GM23338 (cell line): ENCODE results near the gene SH3RF3. TPM values are rescaled to one million over a fixed set of nuclear protein-coding genes. Genes with fewer than 3 reads are reported as not detected.

Experiments
- ATAC-seq: fragments of 200-7000 bp; cut with Tn5 transposase; 3 replicates; pipeline ENCODE4 v1.9.1; 2020
- DNase-seq: peaks from one replicate; pipeline ENCODE4 v3.0.0-alpha.2; 2015; ENCODE audit warnings: low spot score
- H2AFZ ChIP-seq: fragments of 200-600 bp; sonication (generic); 2 replicates; pipeline ENCODE4 v1.8.0; 2016; ENCODE audit warnings: antibody characterized with exemption, mild to moderate bottlenecking, moderate library complexity
- H3F3A ChIP-seq: fragments of 200-600 bp; sonication (generic); replicated peaks from 2 replicates; pipeline ENCODE4 v1.8.0; 2017; ENCODE audit warnings: antibody characterized with exemption, mixed run types, low read depth
- H3K27ac ChIP-seq: fragments of 200-600 bp; sonication (generic); 2 replicates; pipeline ENCODE4 v1.6.1; 2016; ENCODE audit warnings: low read depth
- H3K27me3 ChIP-seq: fragments of 200-600 bp; sonication (generic); 2 replicates; pipeline ENCODE4 v1.8.0; 2016; ENCODE audit warnings: mild to moderate bottlenecking, mixed run types, moderate library complexity; ENCODE audit not compliant: insufficient read depth
- H3K36me3 ChIP-seq: fragments of 200-600 bp; sonication (generic); 2 replicates; pipeline ENCODE4 v1.8.0; 2016; ENCODE audit warnings: mild to moderate bottlenecking; ENCODE audit not compliant: insufficient read depth
- H3K4me1 ChIP-seq: fragments of 200-600 bp; sonication (generic); 2 replicates; pipeline ENCODE4 v1.8.0; 2016; ENCODE audit warnings: mild to moderate bottlenecking, moderate library complexity; ENCODE audit not compliant: insufficient read depth
- H3K4me2 ChIP-seq: fragments of 200-600 bp; sonication (generic); 2 replicates; pipeline ENCODE4 v1.7.1; 2017; ENCODE audit warnings: mixed run types
- H3K4me3 ChIP-seq: fragments of 200-600 bp; sonication (generic); 2 replicates; pipeline ENCODE4 v1.6.1; 2016; ENCODE audit warnings: mixed run types
- H3K79me2 ChIP-seq: fragments of 200-600 bp; sonication (generic); replicated peaks from 2 replicates; pipeline ENCODE4 v1.8.0; 2017; ENCODE audit warnings: mild to moderate bottlenecking; ENCODE audit not compliant: insufficient read depth
- H3K9me2 ChIP-seq: fragments of 200-600 bp; sonication (generic); 2 replicates; pipeline ENCODE4 v1.8.0; 2017; ENCODE audit not compliant: insufficient read depth
- H4K20me1 ChIP-seq: fragments of 200-600 bp; sonication (generic); replicated peaks from 2 replicates; pipeline ENCODE4 v1.8.0; 2017; ENCODE audit warnings: mild to moderate bottlenecking; ENCODE audit not compliant: insufficient read depth
- H3K27ac Mint-ChIP-seq: 2 replicates; pipeline ENCODE4 v1.8.0; 2020; ENCODE audit warnings: inconsistent platforms, mild to moderate bottlenecking, moderate library complexity, mixed read lengths
- H3K27me3 Mint-ChIP-seq: 3 replicates; pipeline ENCODE4 v1.8.0; 2022; ENCODE audit warnings: low read depth, mild to moderate bottlenecking, moderate library complexity, mixed read lengths, inconsistent platforms; ENCODE audit not compliant: insufficient read depth, poor library complexity
- H3K36me3 Mint-ChIP-seq: 3 replicates; pipeline ENCODE4 v1.8.0; 2021; ENCODE audit warnings: low read depth, mild to moderate bottlenecking, inconsistent platforms, moderate library complexity, mixed read lengths
- H3K4me1 Mint-ChIP-seq: 3 replicates; pipeline ENCODE4 v1.8.0; 2020; ENCODE audit warnings: mild to moderate bottlenecking, inconsistent platforms, mixed read lengths
- H3K4me3 Mint-ChIP-seq: 3 replicates; pipeline ENCODE4 v1.8.0; 2021; ENCODE audit warnings: moderate library complexity, mild to moderate bottlenecking, inconsistent platforms, mixed read lengths
- H3K9me3 Mint-ChIP-seq: 3 replicates; pipeline ENCODE4 v1.8.0; 2020; ENCODE audit warnings: moderate library complexity, mild to moderate bottlenecking, inconsistent platforms, mixed read lengths
- EZH2 ChIP-seq: fragments of 200-600 bp; sonication (generic); IDR thresholded peaks from one replicate; pipeline ENCODE4 v1.8.0; 2017; ENCODE audit warnings: antibody characterized with exemption, mild to moderate bottlenecking, low read depth; ENCODE audit not compliant: unreplicated experiment
- EZH2phosphoT487 ChIP-seq: fragments of 200-600 bp; sonication (generic); IDR thresholded peaks from one replicate; pipeline ENCODE4 v1.8.1; 2018; ENCODE audit warnings: antibody characterized with exemption; ENCODE audit not compliant: unreplicated experiment
- NANOG ChIP-seq: IDR thresholded peaks from 2 replicates; pipeline ENCODE4 v1.6.1; 2016; ENCODE audit warnings: antibody characterized with exemption, borderline replicate concordance
- REST ChIP-seq: IDR thresholded peaks from one replicate; pipeline ENCODE4 v1.6.1; 2018; ENCODE audit warnings: antibody characterized with exemption; ENCODE audit not compliant: unreplicated experiment
- STAT1 ChIP-seq: IDR thresholded peaks from one replicate; pipeline ENCODE4 v1.6.1; 2016; ENCODE audit warnings: antibody characterized with exemption; ENCODE audit not compliant: unreplicated experiment
- ZNF114 ChIP-seq: fragments of 250-450 bp; sonication (Bioruptor Pico); IDR thresholded peaks from 2 replicates; pipeline ENCODE4 v1.5.0; 2020; ENCODE audit warnings: mild to moderate bottlenecking, moderate library complexity
- polyA plus RNA-seq: library from polyadenylated mRNA; unstranded; fragments of >200 nt; fragmentation: Nextera tagmentation; extraction: Ambion mirVana; gene quantifications from 2 replicates; pipeline ENCODE4 v1.2.1, GENCODE V29; 2016
- total RNA-seq: library from RNA; depleted of rRNA; stranded (reverse); fragments of >200 nt; shearing (Covaris generic); gene quantifications from 2 replicates; pipeline ENCODE4 v1.2.3, GENCODE V29; 2014
- TF ChIP-seq, protein P1 (sequence below), 2 experiments: fragments of 200-600 bp in 1 of 2; sonication (generic) in 1 of 2; conservative IDR thresholded peaks; 2 replicates each; pipeline versions ENCODE4 v1.5.1 to v1.6.1; 2016 to 2017; ENCODE audit warnings: antibody characterized with exemption in 2 of 2, low read depth in 2 of 2, mild to moderate bottlenecking in 2 of 2, moderate library complexity in 1 of 2
- TF ChIP-seq, protein P2 (sequence below): IDR thresholded peaks from 2 replicates; pipeline ENCODE4 v1.6.1; 2016; ENCODE audit warnings: antibody characterized with exemption

Gene SH3RF3
- total and polyA plus RNA-seq, 2 experiments from 2014 or later, result 0.11 to 0.63 TPM

DNA sequence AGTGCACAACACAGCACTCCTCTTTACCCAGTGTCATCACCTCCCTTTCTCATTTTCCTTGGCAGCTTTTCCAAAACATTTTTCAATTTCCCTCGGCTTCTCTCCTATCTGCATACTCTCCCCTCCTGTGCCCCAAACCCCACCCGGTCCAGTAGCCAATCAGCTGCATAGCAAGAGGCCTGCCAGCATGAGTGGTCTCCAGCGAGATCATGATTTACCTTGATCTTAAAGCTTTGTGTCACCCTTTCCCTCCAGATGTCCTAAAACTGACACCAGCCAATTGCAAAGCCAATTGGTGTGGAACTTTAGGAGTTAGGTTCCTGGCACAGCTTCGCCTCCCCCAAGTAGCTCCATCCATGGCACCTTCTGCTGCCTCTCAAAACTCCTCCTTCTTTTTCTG, 45.2 kb upstream of the SH3RF3 start:
- H3K27me3 ChIP-seq, result no peaks in the 10 kb centered on the region
- no peaks in the 10 kb centered on the region for H3K4me1 ChIP-seq
- no peak overlapping the region for H3K4me3 ChIP-seq
- Mint-ChIP-seq H3K9me3 (peaks cover 8% of the 10 kb centered on the region; the same call in 1 of the 3 replicates), H3K4me1 (no peaks in the 10 kb centered on the region), H3K4me3 (no peak overlapping the region), H3K27ac (no peak overlapping the region), H3K36me3 (no peaks in the 10 kb centered on the region), H3K27me3 (peaks cover 18% of the 10 kb centered on the region)
- no peak for ATAC-seq
- no peak for DNase-seq
- H3K79me2 ChIP-seq, result no peaks in the 10 kb centered on the region
- no peak overlapping the region for H3K4me2 ChIP-seq
- no peaks in the 10 kb centered on the region for H4K20me1 ChIP-seq
- H2AFZ ChIP-seq, result no peak overlapping the region
- H3K27ac ChIP-seq, result no peak overlapping the region
- TF ChIP-seq EZH2phosphoT487 (no peak), EZH2 (no peak), NANOG (no peak)
- H3K36me3 ChIP-seq, result no peaks in the 10 kb centered on the region
- no peaks in the 10 kb centered on the region for H3K9me2 ChIP-seq
- no peaks in the 10 kb centered on the region for H3F3A ChIP-seq

DNA sequence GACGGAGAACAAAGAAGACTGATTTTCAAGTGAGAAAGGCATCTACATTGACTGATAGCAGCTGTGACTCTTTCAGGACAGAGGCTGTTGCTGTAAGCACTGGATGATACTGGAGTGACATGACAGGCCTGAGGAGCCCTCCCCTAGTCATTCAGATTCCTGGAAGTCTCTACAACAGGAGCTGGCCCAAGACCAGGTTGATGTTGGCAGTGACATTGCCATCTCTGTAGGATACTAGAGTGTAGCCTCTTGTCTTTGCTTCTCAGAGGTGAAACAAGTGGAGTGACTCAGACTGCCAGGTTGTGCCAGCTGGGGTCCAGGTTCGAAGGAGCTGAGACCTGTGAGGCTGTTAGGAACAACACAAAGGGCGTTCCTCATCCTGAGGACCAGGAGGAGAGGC, 44.7 kb upstream of the SH3RF3 start:
- peaks cover 19% of the 10 kb centered on the region for H3K27me3 Mint-ChIP-seq
- Histone ChIP-seq H3K79me2 (no peaks in the 10 kb centered on the region), H3K27ac (no peak overlapping the region), H3K4me3 (no peak overlapping the region), H3K36me3 (no peaks in the 10 kb centered on the region), H3F3A (no peaks in the 10 kb centered on the region), H4K20me1 (no peaks in the 10 kb centered on the region), H3K27me3 (no peaks in the 10 kb centered on the region), H3K4me1 (no peaks in the 10 kb centered on the region), H3K4me2 (no peak overlapping the region), H2AFZ (no peak overlapping the region), H3K9me2 (no peaks in the 10 kb centered on the region)
- H3K9me3 Mint-ChIP-seq, result peaks cover 10% of the 10 kb centered on the region; the same call in 1 of the 3 replicates
- H3K4me1 Mint-ChIP-seq, result no peaks in the 10 kb centered on the region
- TF ChIP-seq EZH2 (no peak), REST (no peak), ZNF114 (CRISPR knock-in tag) (no peak), STAT1 (no peak)
- TF ChIP-seq, protein P1, sequence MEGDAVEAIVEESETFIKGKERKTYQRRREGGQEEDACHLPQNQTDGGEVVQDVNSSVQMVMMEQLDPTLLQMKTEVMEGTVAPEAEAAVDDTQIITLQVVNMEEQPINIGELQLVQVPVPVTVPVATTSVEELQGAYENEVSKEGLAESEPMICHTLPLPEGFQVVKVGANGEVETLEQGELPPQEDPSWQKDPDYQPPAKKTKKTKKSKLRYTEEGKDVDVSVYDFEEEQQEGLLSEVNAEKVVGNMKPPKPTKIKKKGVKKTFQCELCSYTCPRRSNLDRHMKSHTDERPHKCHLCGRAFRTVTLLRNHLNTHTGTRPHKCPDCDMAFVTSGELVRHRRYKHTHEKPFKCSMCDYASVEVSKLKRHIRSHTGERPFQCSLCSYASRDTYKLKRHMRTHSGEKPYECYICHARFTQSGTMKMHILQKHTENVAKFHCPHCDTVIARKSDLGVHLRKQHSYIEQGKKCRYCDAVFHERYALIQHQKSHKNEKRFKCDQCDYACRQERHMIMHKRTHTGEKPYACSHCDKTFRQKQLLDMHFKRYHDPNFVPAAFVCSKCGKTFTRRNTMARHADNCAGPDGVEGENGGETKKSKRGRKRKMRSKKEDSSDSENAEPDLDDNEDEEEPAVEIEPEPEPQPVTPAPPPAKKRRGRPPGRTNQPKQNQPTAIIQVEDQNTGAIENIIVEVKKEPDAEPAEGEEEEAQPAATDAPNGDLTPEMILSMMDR (conservative IDR thresholded peaks at IDR 0.05; ENCODE audit: low read depth in 2 of 2), result no peak
- TF ChIP-seq, protein P2, sequence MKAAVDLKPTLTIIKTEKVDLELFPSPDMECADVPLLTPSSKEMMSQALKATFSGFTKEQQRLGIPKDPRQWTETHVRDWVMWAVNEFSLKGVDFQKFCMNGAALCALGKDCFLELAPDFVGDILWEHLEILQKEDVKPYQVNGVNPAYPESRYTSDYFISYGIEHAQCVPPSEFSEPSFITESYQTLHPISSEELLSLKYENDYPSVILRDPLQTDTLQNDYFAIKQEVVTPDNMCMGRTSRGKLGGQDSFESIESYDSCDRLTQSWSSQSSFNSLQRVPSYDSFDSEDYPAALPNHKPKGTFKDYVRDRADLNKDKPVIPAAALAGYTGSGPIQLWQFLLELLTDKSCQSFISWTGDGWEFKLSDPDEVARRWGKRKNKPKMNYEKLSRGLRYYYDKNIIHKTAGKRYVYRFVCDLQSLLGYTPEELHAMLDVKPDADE, result no peak
- no peaks in the 10 kb centered on the region for H3K36me3 Mint-ChIP-seq
- no peak for ATAC-seq
- no peak overlapping the region for H3K27ac Mint-ChIP-seq
- H3K4me3 Mint-ChIP-seq, result no peak overlapping the region
- no peak for DNase-seq
